Panc1 (cell line): ENCODE measurements around the gene PNKP.

Experiments
- POLR2AphosphoS5 ChIP-seq: IDR thresholded peaks from 2 replicates; pipeline ENCODE4 v1.6.1; 2012; ENCODE audit warnings: mild to moderate bottlenecking, low read depth, low read length, moderate library complexity
- TF ChIP-seq, protein P1 (sequence below): fragments of 450-650 bp; IDR thresholded peaks from 2 replicates; pipeline ENCODE4 v1.5.1; 2017; ENCODE audit warnings: mild to moderate bottlenecking
- TF ChIP-seq, protein P2 (sequence below), 2 experiments: IDR thresholded peaks; 2 replicates each; pipeline ENCODE4 v1.6.1; 2011 to 2012; ENCODE audit warnings: low read depth in 2 of 2, control low read depth in 1 of 2, low read length in 1 of 2, mild to moderate bottlenecking in 1 of 2, moderate library complexity in 1 of 2; ENCODE audit not compliant: insufficient read depth in 1 of 2

- TF ChIP-seq, protein P1, sequence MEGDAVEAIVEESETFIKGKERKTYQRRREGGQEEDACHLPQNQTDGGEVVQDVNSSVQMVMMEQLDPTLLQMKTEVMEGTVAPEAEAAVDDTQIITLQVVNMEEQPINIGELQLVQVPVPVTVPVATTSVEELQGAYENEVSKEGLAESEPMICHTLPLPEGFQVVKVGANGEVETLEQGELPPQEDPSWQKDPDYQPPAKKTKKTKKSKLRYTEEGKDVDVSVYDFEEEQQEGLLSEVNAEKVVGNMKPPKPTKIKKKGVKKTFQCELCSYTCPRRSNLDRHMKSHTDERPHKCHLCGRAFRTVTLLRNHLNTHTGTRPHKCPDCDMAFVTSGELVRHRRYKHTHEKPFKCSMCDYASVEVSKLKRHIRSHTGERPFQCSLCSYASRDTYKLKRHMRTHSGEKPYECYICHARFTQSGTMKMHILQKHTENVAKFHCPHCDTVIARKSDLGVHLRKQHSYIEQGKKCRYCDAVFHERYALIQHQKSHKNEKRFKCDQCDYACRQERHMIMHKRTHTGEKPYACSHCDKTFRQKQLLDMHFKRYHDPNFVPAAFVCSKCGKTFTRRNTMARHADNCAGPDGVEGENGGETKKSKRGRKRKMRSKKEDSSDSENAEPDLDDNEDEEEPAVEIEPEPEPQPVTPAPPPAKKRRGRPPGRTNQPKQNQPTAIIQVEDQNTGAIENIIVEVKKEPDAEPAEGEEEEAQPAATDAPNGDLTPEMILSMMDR: no peak
- TF ChIP-seq POLR2AphosphoS5: no peak
- TF ChIP-seq, protein P2, sequence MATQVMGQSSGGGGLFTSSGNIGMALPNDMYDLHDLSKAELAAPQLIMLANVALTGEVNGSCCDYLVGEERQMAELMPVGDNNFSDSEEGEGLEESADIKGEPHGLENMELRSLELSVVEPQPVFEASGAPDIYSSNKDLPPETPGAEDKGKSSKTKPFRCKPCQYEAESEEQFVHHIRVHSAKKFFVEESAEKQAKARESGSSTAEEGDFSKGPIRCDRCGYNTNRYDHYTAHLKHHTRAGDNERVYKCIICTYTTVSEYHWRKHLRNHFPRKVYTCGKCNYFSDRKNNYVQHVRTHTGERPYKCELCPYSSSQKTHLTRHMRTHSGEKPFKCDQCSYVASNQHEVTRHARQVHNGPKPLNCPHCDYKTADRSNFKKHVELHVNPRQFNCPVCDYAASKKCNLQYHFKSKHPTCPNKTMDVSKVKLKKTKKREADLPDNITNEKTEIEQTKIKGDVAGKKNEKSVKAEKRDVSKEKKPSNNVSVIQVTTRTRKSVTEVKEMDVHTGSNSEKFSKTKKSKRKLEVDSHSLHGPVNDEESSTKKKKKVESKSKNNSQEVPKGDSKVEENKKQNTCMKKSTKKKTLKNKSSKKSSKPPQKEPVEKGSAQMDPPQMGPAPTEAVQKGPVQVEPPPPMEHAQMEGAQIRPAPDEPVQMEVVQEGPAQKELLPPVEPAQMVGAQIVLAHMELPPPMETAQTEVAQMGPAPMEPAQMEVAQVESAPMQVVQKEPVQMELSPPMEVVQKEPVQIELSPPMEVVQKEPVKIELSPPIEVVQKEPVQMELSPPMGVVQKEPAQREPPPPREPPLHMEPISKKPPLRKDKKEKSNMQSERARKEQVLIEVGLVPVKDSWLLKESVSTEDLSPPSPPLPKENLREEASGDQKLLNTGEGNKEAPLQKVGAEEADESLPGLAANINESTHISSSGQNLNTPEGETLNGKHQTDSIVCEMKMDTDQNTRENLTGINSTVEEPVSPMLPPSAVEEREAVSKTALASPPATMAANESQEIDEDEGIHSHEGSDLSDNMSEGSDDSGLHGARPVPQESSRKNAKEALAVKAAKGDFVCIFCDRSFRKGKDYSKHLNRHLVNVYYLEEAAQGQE (IDR thresholded peaks at IDR 0.05; ENCODE audit: insufficient read depth in 1 of 2, low read depth in 2 of 2, low read length in 1 of 2): no peak
These were observed 39.6 kb upstream of the PNKP start for GRCh38 chr19:49906879-49907564.
